Measurements from ENCODE around the gene TRPM4. TPM values are rescaled to one million over a fixed set of nuclear protein-coding genes. Genes with fewer than 3 reads are reported as not detected.

The TRPM4 gene
- total and polyA plus RNA-seq, 2 of the 13 experiments (the other 11 are each of a cell fraction or from before 2014, with no cell fraction given): 1.9 to 4.3 TPM

DNA sequence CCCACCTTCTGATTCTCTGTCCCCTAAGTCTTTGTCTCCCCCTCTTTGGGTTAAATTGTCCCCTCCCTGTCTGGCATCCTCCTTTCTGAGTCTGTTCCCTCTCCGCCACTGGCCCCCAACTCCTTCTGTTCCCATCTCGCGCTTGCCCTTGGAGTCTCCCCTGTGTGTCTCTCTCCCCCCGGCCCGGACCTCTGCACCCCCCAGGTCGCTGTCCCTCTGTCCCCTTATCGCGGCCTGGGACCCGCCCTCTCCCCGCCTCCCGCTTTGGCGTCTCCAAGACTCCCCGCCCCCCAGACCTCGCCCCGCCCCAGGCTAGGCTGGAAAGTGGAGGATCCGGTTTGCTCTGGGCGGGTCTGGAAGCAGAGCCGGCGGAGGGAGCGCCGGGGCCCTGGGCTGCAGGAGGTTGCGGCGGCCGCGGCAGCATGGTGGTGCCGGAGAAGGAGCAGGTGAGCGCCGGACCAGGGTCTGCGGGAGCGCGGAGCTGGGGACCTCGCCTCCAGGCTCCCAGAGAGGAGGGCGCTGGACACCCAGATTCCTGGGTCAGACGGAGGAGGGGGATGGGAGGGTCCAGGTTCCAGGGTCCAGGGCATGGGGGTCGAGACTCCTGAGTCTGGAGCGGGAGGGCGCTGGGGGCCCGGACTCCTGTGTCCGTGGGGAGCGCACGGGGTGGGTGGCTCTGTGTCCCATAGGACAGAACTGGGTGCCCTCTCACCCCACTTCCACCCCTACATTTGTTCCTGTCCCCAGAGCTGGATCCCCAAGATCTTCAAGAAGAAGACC is at the start of gene TRPM4 (continued):
- TF ChIP-seq, protein P1, sequence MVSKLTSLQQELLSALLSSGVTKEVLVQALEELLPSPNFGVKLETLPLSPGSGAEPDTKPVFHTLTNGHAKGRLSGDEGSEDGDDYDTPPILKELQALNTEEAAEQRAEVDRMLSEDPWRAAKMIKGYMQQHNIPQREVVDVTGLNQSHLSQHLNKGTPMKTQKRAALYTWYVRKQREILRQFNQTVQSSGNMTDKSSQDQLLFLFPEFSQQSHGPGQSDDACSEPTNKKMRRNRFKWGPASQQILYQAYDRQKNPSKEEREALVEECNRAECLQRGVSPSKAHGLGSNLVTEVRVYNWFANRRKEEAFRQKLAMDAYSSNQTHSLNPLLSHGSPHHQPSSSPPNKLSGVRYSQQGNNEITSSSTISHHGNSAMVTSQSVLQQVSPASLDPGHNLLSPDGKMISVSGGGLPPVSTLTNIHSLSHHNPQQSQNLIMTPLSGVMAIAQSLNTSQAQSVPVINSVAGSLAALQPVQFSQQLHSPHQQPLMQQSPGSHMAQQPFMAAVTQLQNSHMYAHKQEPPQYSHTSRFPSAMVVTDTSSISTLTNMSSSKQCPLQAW (CRISPR knock-in tag; IDR thresholded peaks at IDR 0.05): peak; percentile 83
- TF ChIP-seq ZFX (CRISPR knock-in tag; IDR thresholded peaks at IDR 0.05; ENCODE audit: low read depth) (peak; percentile 60), ZFP90 (CRISPR knock-in tag; IDR thresholded peaks at IDR 0.05; ENCODE audit: borderline replicate concordance) (peak; percentile 59; the same call in 1 of the 2 replicates), ZNF891 (CRISPR knock-in tag; IDR thresholded peaks at IDR 0.05) (0 out of 2 replicates have a peak, but pooled peaks have one; percentile 22), POLR2G (IDR thresholded peaks at IDR 0.05; ENCODE audit: low read depth, low read length) (peak; percentile 77), TCF7 (IDR thresholded peaks at IDR 0.05; ENCODE audit: low read depth) (no peak), PHF8 (CRISPR knock-in tag; IDR thresholded peaks at IDR 0.05) (peak; percentile 78), SP5 (CRISPR knock-in tag; IDR thresholded peaks at IDR 0.05; ENCODE audit: borderline replicate concordance, low read depth) (peak; percentile 60; the same call in 1 of the 2 replicates), ZNF496 (CRISPR knock-in tag; IDR thresholded peaks at IDR 0.05; ENCODE audit: insufficient replicate concordance) (no peak)
- TF ChIP-seq, protein P2, sequence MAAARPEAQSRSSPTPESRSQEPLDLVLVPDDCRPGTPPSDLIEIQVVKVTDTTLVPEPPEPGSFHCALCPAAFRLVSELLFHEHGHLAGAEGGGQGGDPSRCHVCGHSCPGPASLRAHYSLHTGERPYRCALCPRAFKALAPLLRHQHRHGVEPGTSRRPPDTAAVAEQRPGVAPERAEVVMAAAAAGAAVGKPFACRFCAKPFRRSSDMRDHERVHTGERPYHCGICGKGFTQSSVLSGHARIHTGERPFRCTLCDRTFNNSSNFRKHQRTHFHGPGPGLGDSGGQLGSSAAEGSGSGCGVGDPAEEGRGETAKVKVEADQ (CRISPR knock-in tag; IDR thresholded peaks at IDR 0.05; ENCODE audit: borderline replicate concordance): peak; percentile 78; the same call in 1 of the 2 replicates
- TF ChIP-seq, protein P3, sequence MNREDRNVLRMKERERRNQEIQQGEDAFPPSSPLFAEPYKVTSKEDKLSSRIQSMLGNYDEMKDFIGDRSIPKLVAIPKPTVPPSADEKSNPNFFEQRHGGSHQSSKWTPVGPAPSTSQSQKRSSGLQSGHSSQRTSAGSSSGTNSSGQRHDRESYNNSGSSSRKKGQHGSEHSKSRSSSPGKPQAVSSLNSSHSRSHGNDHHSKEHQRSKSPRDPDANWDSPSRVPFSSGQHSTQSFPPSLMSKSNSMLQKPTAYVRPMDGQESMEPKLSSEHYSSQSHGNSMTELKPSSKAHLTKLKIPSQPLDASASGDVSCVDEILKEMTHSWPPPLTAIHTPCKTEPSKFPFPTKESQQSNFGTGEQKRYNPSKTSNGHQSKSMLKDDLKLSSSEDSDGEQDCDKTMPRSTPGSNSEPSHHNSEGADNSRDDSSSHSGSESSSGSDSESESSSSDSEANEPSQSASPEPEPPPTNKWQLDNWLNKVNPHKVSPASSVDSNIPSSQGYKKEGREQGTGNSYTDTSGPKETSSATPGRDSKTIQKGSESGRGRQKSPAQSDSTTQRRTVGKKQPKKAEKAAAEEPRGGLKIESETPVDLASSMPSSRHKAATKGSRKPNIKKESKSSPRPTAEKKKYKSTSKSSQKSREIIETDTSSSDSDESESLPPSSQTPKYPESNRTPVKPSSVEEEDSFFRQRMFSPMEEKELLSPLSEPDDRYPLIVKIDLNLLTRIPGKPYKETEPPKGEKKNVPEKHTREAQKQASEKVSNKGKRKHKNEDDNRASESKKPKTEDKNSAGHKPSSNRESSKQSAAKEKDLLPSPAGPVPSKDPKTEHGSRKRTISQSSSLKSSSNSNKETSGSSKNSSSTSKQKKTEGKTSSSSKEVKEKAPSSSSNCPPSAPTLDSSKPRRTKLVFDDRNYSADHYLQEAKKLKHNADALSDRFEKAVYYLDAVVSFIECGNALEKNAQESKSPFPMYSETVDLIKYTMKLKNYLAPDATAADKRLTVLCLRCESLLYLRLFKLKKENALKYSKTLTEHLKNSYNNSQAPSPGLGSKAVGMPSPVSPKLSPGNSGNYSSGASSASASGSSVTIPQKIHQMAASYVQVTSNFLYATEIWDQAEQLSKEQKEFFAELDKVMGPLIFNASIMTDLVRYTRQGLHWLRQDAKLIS (CRISPR knock-in tag; IDR thresholded peaks at IDR 0.05): no peak
- TF ChIP-seq, protein P4, sequence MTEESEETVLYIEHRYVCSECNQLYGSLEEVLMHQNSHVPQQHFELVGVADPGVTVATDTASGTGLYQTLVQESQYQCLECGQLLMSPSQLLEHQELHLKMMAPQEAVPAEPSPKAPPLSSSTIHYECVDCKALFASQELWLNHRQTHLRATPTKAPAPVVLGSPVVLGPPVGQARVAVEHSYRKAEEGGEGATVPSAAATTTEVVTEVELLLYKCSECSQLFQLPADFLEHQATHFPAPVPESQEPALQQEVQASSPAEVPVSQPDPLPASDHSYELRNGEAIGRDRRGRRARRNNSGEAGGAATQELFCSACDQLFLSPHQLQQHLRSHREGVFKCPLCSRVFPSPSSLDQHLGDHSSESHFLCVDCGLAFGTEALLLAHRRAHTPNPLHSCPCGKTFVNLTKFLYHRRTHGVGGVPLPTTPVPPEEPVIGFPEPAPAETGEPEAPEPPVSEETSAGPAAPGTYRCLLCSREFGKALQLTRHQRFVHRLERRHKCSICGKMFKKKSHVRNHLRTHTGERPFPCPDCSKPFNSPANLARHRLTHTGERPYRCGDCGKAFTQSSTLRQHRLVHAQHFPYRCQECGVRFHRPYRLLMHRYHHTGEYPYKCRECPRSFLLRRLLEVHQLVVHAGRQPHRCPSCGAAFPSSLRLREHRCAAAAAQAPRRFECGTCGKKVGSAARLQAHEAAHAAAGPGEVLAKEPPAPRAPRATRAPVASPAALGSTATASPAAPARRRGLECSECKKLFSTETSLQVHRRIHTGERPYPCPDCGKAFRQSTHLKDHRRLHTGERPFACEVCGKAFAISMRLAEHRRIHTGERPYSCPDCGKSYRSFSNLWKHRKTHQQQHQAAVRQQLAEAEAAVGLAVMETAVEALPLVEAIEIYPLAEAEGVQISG (CRISPR knock-in tag; IDR thresholded peaks at IDR 0.05): peak; percentile 61
- TF ChIP-seq, protein P5, sequence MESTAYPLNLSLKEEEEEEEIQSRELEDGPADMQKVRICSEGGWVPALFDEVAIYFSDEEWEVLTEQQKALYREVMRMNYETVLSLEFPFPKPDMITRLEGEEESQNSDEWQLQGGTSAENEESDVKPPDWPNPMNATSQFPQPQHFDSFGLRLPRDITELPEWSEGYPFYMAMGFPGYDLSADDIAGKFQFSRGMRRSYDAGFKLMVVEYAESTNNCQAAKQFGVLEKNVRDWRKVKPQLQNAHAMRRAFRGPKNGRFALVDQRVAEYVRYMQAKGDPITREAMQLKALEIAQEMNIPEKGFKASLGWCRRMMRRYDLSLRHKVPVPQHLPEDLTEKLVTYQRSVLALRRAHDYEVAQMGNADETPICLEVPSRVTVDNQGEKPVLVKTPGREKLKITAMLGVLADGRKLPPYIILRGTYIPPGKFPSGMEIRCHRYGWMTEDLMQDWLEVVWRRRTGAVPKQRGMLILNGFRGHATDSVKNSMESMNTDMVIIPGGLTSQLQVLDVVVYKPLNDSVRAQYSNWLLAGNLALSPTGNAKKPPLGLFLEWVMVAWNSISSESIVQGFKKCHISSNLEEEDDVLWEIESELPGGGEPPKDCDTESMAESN (CRISPR knock-in tag; conservative IDR thresholded peaks at IDR 0.05): peak; percentile 63
- TF ChIP-seq, protein P6, sequence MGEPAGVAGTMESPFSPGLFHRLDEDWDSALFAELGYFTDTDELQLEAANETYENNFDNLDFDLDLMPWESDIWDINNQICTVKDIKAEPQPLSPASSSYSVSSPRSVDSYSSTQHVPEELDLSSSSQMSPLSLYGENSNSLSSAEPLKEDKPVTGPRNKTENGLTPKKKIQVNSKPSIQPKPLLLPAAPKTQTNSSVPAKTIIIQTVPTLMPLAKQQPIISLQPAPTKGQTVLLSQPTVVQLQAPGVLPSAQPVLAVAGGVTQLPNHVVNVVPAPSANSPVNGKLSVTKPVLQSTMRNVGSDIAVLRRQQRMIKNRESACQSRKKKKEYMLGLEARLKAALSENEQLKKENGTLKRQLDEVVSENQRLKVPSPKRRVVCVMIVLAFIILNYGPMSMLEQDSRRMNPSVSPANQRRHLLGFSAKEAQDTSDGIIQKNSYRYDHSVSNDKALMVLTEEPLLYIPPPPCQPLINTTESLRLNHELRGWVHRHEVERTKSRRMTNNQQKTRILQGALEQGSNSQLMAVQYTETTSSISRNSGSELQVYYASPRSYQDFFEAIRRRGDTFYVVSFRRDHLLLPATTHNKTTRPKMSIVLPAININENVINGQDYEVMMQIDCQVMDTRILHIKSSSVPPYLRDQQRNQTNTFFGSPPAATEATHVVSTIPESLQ (CRISPR knock-in tag; conservative IDR thresholded peaks at IDR 0.05): no peak

All from HepG2 (cell line).